H54 (cell line): Measurements from ENCODE around the gene PLXNC1.

Experiments
- DNase-seq: peaks from one replicate; pipeline ENCODE4 v3.0.0; 2011; ENCODE audit warnings: low spot score, mixed read lengths; ENCODE audit not compliant: insufficient read length
- FAIRE-seq: peaks from 3 replicates; lab custom pipeline; 2011; peaks lifted over from hg19 to GRCh38; lab: Jason Lieb, UNC
- POLR2A ChIP-seq: IDR thresholded peaks from 2 replicates; pipeline ENCODE4 v1.6.1; 2011; ENCODE audit warnings: low read depth, mild to moderate bottlenecking, low read length

Gene PLXNC1

GRCh38 chr12:94207849-94208621 is 59.7 kb downstream of the PLXNC1 start:
- FAIRE-seq (no peak), DNase-seq (no peak)
- no peak for TF ChIP-seq POLR2A

GRCh38 chr12:94208622-94208966 is 60.2 kb downstream of the PLXNC1 start:
- no peak for FAIRE-seq
- DNase-seq: no peak
- TF ChIP-seq POLR2A: no peak

GRCh38 chr12:94209240-94209639 is 60.9 kb downstream of the PLXNC1 start:
- TF ChIP-seq POLR2A: no peak
- FAIRE-seq (no peak), DNase-seq (no peak)

- no peak for TF ChIP-seq POLR2A
- FAIRE-seq: no peak
Observed at GRCh38 chr12:94211021-94211420, 62.6 kb downstream of the PLXNC1 start.

GRCh38 chr12:94218233-94218632 is 69.9 kb downstream of the PLXNC1 start:
- no peak for TF ChIP-seq POLR2A
- DNase-seq: no peak
- no peak for FAIRE-seq

More at GRCh38 chr12:94211021-94211420, 62.6 kb downstream of the PLXNC1 start:
- DNase-seq: no peak

- FAIRE-seq: no peak
- no peak for TF ChIP-seq POLR2A
- DNase-seq: no peak
Observed at GRCh38 chr12:94219622-94220302, 71.4 kb downstream of the PLXNC1 start.

GRCh38 chr12:94220804-94221203 is 72.4 kb downstream of the PLXNC1 start:
- FAIRE-seq: no peak
- TF ChIP-seq POLR2A: no peak
- no peak for DNase-seq

- FAIRE-seq: no peak
Observed at GRCh38 chr12:94222351-94223084, 74.1 kb downstream of the PLXNC1 start.

GRCh38 chr12:94223842-94224241 is 75.5 kb downstream of the PLXNC1 start:
- DNase-seq: no peak
- no peak for FAIRE-seq
- TF ChIP-seq POLR2A: no peak

More at GRCh38 chr12:94222351-94223084, 74.1 kb downstream of the PLXNC1 start:
- no peak for DNase-seq
- no peak for TF ChIP-seq POLR2A

- FAIRE-seq: no peak
- no peak for DNase-seq
- no peak for TF ChIP-seq POLR2A
Observed at GRCh38 chr12:94225506-94225905, 77.1 kb downstream of the PLXNC1 start.

GRCh38 chr12:94225947-94226630 is 77.7 kb downstream of the PLXNC1 start:
- FAIRE-seq (no peak), DNase-seq (no peak)
- TF ChIP-seq POLR2A: no peak

GRCh38 chr12:94227066-94227465 is 78.7 kb downstream of the PLXNC1 start:
- TF ChIP-seq POLR2A: no peak
- FAIRE-seq: no peak
- no peak for DNase-seq

- FAIRE-seq (no peak), DNase-seq (no peak)
- TF ChIP-seq POLR2A: no peak
Observed at GRCh38 chr12:94228488-94228907, 80.1 kb downstream of the PLXNC1 start.
